DMS53 treated with DMSO at 0.1 percent for 48 hours (cell line): Measurements from ENCODE around the gene PRRG2.

Experiments
- DNase-seq: peaks from one replicate; lab custom pipeline; 2025; ENCODE audit not compliant: unreplicated experiment; lab: John Stamatoyannopoulos, UW

PRRG2 gene

GRCh38 chr19:49581007-49581508 is at the start of gene PRRG2:
Gene PRRG2, plus strand, starts transcription at chr19:49581316. Its CDS starts 1,904 bp downstream, at chr19:49583220.
- DNase-seq = peak; percentile 4

- DNase-seq = peak; percentile 29
Observed at GRCh38 chr19:49533551-49534488, 47.3 kb upstream of the PRRG2 start.

- no peak for DNase-seq
Observed at GRCh38 chr19:49534632-49535385, 46.3 kb upstream of the PRRG2 start.

- no peak for DNase-seq
Observed at GRCh38 chr19:49536921-49537462, 44.1 kb upstream of the PRRG2 start.

GRCh38 chr19:49538643-49539042 is 42.5 kb upstream of the PRRG2 start:
- no peak for DNase-seq

- no peak for DNase-seq
Observed at GRCh38 chr19:49539192-49539952, 41.7 kb upstream of the PRRG2 start.

- no peak for DNase-seq
Observed at GRCh38 chr19:49541914-49542313, 39.2 kb upstream of the PRRG2 start.

- no peak for DNase-seq
Observed at GRCh38 chr19:49542446-49542845, 38.7 kb upstream of the PRRG2 start.

GRCh38 chr19:49543032-49543431 is 38.1 kb upstream of the PRRG2 start:
- no peak for DNase-seq

- DNase-seq = no peak
Observed at GRCh38 chr19:49544154-49544553, 37.0 kb upstream of the PRRG2 start.

- DNase-seq = peak; percentile 64
Observed at GRCh38 chr19:49546825-49547565, 34.1 kb upstream of the PRRG2 start.

- DNase-seq = no peak
Observed at GRCh38 chr19:49549045-49549444, 32.1 kb upstream of the PRRG2 start.

GRCh38 chr19:49551531-49551930 is 29.6 kb upstream of the PRRG2 start:
- no peak for DNase-seq

GRCh38 chr19:49552749-49553148 is 28.4 kb upstream of the PRRG2 start:
- no peak for DNase-seq

GRCh38 chr19:49553451-49554271 is 27.5 kb upstream of the PRRG2 start:
- peak; percentile 47 for DNase-seq

- DNase-seq = no peak
Observed at GRCh38 chr19:49554701-49555181, 26.4 kb upstream of the PRRG2 start.

- DNase-seq = no peak
Observed at GRCh38 chr19:49555600-49556411, 25.3 kb upstream of the PRRG2 start.
